ENCODE measurements around the gene BRSK2. TPM values are rescaled to one million over a fixed set of nuclear protein-coding genes. Genes with fewer than 3 reads are reported as not detected.

BRSK2 gene
- total RNA-seq, 1 donor from 2014 or later, result 1.7 TPM

DNA sequence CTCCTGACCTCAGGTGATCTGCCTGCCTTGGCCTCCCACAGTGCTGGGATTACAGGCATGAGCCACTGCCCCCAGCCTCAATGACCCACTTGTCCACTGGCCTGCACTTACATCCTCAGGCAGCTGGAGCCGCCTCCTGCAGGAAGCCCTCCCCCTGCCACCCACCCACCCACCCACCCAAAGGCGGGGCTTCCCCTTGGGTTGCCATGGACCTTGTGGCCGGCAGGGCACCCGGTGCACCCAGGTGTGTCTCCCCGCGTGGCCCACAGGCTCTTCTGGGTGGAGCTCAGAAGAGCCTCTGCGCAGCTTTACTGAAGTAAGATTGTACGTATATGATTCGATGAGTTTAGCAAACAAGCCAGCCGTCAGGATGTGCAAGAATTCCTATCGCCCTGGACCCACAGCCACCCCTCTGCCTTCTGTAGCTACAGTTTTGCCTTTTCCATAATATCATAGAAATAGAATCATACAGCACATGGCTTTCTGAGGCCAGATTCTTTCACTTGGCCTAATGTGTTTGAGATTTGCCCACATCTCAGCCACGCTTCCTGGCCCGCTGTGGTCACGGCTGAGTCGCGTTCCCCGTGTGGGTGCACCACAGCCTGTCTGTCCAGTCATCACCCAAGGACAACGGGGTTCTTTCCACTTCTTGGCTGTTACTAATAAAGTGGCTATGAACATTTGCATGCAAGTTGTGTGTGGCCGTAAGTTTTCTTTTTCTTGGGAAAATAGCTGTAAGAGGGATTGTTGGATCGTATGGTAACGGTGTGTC is 5.3 kb upstream of the BRSK2 start:
- TF ChIP-seq CTCF (IDR thresholded peaks at IDR 0.05), result no peak
- no peak for DNase-seq (ENCODE audit: extremely low spot score, unreplicated experiment)
- Mint-ChIP-seq H3K9me3 (ENCODE audit: unreplicated experiment) (no peaks in the 10 kb centered on the region), H3K27ac (ENCODE audit: unreplicated experiment) (no peak overlapping the region), H3K36me3 (ENCODE audit: unreplicated experiment) (no peaks in the 10 kb centered on the region), H3K4me3 (ENCODE audit: unreplicated experiment) (no peak overlapping the region), H3K4me1 (ENCODE audit: unreplicated experiment) (no peaks in the 10 kb centered on the region), H3K27me3 (ENCODE audit: unreplicated experiment) (peaks cover 26% of the 10 kb centered on the region)

GRCh38 chr11:1387521-1387920 is 2.2 kb upstream of the BRSK2 start:
- no peaks in the 10 kb centered on the region for H3K36me3 Mint-ChIP-seq (ENCODE audit: unreplicated experiment)
- H3K27ac Mint-ChIP-seq (ENCODE audit: unreplicated experiment), result no peak overlapping the region
- no peaks in the 10 kb centered on the region for H3K9me3 Mint-ChIP-seq (ENCODE audit: unreplicated experiment)
- no peaks in the 10 kb centered on the region for H3K4me1 Mint-ChIP-seq (ENCODE audit: unreplicated experiment)
- no peak for TF ChIP-seq CTCF (IDR thresholded peaks at IDR 0.05)
- H3K27me3 Mint-ChIP-seq (ENCODE audit: unreplicated experiment), result peaks cover 20% of the 10 kb centered on the region
- no peak overlapping the region for H3K4me3 Mint-ChIP-seq (ENCODE audit: unreplicated experiment)
- no peak for DNase-seq (ENCODE audit: extremely low spot score, unreplicated experiment)

DNA sequence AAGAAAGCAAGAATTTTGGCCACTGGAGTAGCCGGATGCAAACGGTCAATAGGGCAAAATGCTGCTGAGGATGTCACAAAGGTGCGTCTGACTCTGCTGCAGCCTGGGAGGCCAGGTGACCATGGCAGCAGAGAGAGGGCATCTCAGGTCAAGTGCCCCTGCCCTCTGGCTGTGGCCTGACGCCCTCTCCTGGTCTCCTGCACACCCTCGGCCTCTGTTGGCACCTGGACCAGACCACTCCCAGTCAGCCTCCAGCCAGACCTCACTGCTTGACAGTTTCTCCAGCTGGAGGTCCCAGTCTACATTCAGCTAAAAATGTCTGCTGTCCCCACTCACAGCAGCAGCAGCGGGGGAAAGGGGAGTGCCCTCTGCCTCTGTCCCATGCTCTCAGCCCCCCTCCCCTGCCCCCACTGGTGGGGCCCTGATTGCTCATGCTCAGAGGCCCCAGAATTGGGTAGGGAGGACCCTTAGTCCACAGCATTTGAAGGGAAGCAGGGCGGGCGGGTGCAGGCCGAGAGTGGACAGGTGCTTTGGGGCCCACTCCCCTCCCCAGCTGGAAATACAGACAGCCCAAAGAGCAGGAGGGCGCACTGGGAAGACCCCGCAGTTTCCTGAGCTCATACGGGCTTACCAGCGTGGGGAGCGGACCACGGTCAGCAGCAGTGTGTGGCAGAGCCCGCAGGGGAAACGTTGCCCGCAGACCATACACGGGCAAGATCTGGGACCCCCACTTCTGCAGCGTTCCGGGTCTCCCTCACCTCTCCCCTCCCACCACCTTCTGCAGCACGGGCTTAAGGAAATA is 1.6 kb upstream of the BRSK2 start:
- H3K4me3 Mint-ChIP-seq (ENCODE audit: unreplicated experiment), result peak overlapping the region; percentile 57
- no peaks in the 10 kb centered on the region for H3K9me3 Mint-ChIP-seq (ENCODE audit: unreplicated experiment)
- DNase-seq (ENCODE audit: extremely low spot score, unreplicated experiment), result no peak
- no peak for TF ChIP-seq CTCF (IDR thresholded peaks at IDR 0.05)
- no peaks in the 10 kb centered on the region for H3K36me3 Mint-ChIP-seq (ENCODE audit: unreplicated experiment)
- no peaks in the 10 kb centered on the region for H3K4me1 Mint-ChIP-seq (ENCODE audit: unreplicated experiment)
- peaks cover 26% of the 10 kb centered on the region for H3K27me3 Mint-ChIP-seq (ENCODE audit: unreplicated experiment)
- H3K27ac Mint-ChIP-seq (ENCODE audit: unreplicated experiment), result no peak overlapping the region

DNA sequence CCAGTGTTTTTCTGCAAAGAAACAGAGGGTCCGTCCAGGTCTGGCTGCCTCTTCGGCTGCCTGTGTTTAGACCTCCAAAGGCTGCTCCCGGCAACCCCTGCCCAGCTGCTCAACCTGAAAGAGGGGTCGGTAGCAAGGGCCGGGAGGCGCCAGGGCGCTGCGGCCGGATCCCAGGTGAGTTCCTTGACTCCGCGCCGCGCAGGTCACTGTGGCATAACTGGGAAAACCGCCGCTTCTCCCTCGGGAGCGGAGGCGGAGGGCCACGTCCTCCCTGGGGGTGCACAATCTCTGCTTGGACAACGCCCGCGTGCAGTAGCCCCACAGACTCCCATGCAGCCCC is 1.0 kb upstream of the BRSK2 start:
- peaks cover 26% of the 10 kb centered on the region for H3K27me3 Mint-ChIP-seq (ENCODE audit: unreplicated experiment)
- no peak for TF ChIP-seq CTCF (IDR thresholded peaks at IDR 0.05)
- no peak overlapping the region for H3K27ac Mint-ChIP-seq (ENCODE audit: unreplicated experiment)
- no peaks in the 10 kb centered on the region for H3K9me3 Mint-ChIP-seq (ENCODE audit: unreplicated experiment)
- no peak for DNase-seq (ENCODE audit: extremely low spot score, unreplicated experiment)
- peak overlapping the region; percentile 57 for H3K4me3 Mint-ChIP-seq (ENCODE audit: unreplicated experiment)
- H3K4me1 Mint-ChIP-seq (ENCODE audit: unreplicated experiment), result no peaks in the 10 kb centered on the region
- no peaks in the 10 kb centered on the region for H3K36me3 Mint-ChIP-seq (ENCODE audit: unreplicated experiment)

Measured in osteocyte (in vitro differentiated cells).